Measurements from ENCODE around the gene TFDP2.

GRCh38 chr3:142175478-142175877 lies 26.1 kb upstream of the TFDP2 start:
- TF ChIP-seq POLR2AphosphoS5 (IDR thresholded peaks at IDR 0.05; ENCODE audit: low read depth, low read length) (no peak), POLR2A (IDR thresholded peaks at IDR 0.05; ENCODE audit: low read depth, low read length) (no peak)
